CD4-positive, alpha-beta T cell treated with Interleukin-21 for 1 hour (primary cell): ENCODE data around the gene TGFBR2.

ENCODE experiments used
- DNase-seq: peaks from one replicate; pipeline ENCODE4 v3.0.0-alpha.2; 2020

TGFBR2 gene

DNA sequence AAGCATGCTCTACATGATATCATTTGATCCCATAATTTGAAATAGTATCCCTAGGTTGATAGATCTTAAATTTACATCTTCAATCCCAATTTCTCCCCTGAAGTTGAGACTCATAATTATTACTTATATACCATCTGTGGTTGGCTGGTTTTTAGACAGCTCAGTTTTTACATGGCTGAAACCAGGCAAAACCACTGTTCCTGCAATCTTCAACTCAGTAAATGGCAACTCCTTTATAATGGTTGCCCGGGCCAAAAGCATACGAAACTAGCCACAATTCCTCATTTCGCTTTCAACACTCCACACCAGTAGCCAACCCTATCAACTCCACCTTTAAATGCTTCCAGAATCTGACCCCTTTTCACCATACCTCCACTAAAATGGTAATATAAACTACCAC is 118.5 kb downstream of the TGFBR2 start:
- no peak for DNase-seq

GRCh38 chr3:30728143-30728542 is 121.7 kb downstream of the TGFBR2 start:
- DNase-seq = no peak

DNA sequence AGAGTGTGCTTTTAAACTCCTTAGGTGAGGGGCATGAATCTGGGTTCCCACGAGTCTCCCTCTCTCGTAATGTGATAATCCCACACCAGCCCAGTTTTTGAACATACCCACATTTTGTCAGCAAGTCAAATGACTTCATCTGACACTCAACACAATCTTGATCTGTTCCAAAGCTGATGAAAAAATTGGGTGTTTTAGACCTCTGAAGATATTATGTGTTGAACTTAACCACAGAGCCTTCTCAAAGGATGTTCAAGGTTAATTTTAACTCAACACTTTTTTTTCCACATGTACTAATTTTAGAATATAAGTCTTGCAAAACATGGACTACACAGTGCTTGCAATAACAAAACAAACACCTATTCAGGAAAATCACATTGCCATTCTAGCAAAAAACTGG is 123.1 kb downstream of the TGFBR2 start:
- DNase-seq = no peak

DNA sequence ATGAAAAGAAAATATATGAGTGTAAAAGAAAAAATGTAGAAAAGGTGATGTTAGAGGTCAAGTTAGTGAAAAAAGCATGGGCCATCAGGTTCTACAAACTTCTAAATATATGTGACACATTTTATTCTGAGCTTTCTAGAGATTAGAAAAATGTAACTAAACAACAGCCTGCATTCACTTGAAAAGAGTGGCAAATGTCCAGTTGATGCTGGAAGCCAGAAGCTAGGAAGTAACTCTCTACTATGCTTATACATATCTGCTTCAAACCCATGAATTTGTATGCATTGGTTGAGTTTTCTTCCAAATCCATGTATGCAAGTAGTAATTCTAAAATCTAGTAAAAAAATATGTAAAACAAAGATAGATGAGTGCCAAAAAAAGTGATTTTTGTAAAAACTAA is 123.5 kb downstream of the TGFBR2 start:
- DNase-seq = no peak

DNA sequence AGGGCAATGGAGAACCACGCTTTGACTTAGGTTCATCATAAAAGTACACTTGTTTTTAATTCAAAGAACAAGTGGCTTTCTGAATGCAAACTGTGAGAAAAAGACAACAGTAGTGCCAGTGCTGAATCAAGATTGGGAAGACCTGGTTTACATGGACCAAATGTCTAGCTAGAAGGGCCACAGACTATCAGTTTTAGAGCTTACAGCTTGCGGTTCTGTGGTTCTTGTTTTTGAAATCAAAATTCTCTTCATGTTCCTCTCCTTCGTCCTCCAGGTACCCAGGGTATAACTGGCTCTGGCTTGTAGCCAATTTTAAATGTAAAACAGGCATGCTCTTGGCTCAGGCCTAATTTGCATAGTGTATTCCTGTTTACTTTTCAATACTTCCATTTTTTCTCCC is 124.6 kb downstream of the TGFBR2 start:
- DNase-seq = no peak

DNA sequence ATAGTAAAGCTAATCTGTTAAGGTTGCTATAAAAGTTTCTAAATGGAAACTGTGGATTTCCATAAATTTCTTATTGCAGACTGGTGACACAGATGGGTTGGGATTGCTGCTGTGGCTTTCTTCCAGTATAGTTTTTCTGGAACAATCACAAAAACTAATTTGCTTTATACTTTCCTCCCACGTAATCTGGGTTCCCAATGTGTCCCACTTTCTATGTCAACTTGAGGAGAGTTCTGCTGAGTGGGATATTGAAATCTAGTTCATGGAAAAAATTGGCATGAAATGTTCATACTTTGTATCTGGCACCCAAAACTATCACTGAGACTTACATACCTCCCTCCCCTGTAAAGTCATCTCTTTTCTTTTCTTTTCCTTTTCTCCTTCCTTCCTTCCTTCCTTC is 126.8 kb downstream of the TGFBR2 start:
- no peak for DNase-seq

GRCh38 chr3:30733696-30734095 is 127.3 kb downstream of the TGFBR2 start:
- DNase-seq = no peak

GRCh38 chr3:30737743-30738499 is 131.5 kb downstream of the TGFBR2 start:
- DNase-seq = no peak

- DNase-seq = no peak
Observed at GRCh38 chr3:30738605-30739004, 132.2 kb downstream of the TGFBR2 start.

- no peak for DNase-seq
Observed at GRCh38 chr3:30741889-30742288, 135.5 kb downstream of the TGFBR2 start.

- DNase-seq = no peak
Observed at GRCh38 chr3:30742796-30743619, 136.6 kb downstream of the TGFBR2 start.
